Smooth muscle cell (in vitro differentiated cells): ENCODE data around the gene CABP1. TPM values are rescaled to one million over a fixed set of nuclear protein-coding genes. Genes with fewer than 3 reads are reported as not detected.

Experiments used
- DNase-seq: peaks from one replicate; lab custom pipeline; 2025; ENCODE audit not compliant: unreplicated experiment; lab: John Stamatoyannopoulos, UW
- H2AFZ ChIP-seq: fragments of 200-600 bp; sonication (generic); 2 replicates; pipeline ENCODE4 v1.6.0; 2016; ENCODE audit warnings: antibody characterized with exemption, low read depth, mild to moderate bottlenecking
- H3F3A ChIP-seq: fragments of 200-600 bp; sonication (generic); 2 replicates; pipeline ENCODE4 v1.6.0; 2017; ENCODE audit warnings: antibody characterized with exemption, low read depth
- H3K27ac ChIP-seq: fragments of 200-600 bp; sonication (generic); 2 replicates; pipeline ENCODE4 v1.5.1; 2016; ENCODE audit warnings: low read depth, mild to moderate bottlenecking
- H3K27me3 ChIP-seq: fragments of 200-600 bp; sonication (generic); 2 replicates; pipeline ENCODE4 v1.6.1; 2016; ENCODE audit warnings: low read depth, mild to moderate bottlenecking
- H3K36me3 ChIP-seq: fragments of 200-600 bp; sonication (generic); 2 replicates; pipeline ENCODE4 v1.5.1; 2016; ENCODE audit warnings: low read depth
- H3K4me1 ChIP-seq: fragments of 200-600 bp; sonication (generic); 2 replicates; pipeline ENCODE4 v1.5.1; 2016; ENCODE audit warnings: low read depth
- H3K4me2 ChIP-seq: fragments of 200-600 bp; sonication (generic); 2 replicates; pipeline ENCODE4 v1.6.0; 2016; ENCODE audit warnings: mild to moderate bottlenecking
- H3K4me3 ChIP-seq: fragments of 200-600 bp; sonication (generic); 2 replicates; pipeline ENCODE4 v1.5.1; 2016; ENCODE audit warnings: mild to moderate bottlenecking
- H3K79me2 ChIP-seq: fragments of 200-600 bp; sonication (generic); 2 replicates; pipeline ENCODE4 v1.6.0; 2016; ENCODE audit warnings: low read depth, mild to moderate bottlenecking
- H3K9ac ChIP-seq: fragments of 200-600 bp; sonication (generic); 2 replicates; pipeline ENCODE4 v1.6.0; 2016; ENCODE audit warnings: low read depth
- H3K9me3 ChIP-seq: fragments of 200-600 bp; sonication (generic); replicated peaks from 2 replicates; pipeline ENCODE4 v1.5.1; 2016; ENCODE audit warnings: low read depth
- H4K20me1 ChIP-seq: fragments of 200-600 bp; sonication (generic); 2 replicates; pipeline ENCODE4 v1.6.0; 2016; ENCODE audit warnings: low read depth
- WGBS: methylation state at CpG from one replicate; pipeline ENCODE4 v1.1.7; 2016; ENCODE audit warnings: low lambda C conversion rate; 5-methylcytosine and 5-hydroxymethylcytosine counted together
- polyA plus RNA-seq: library from polyadenylated mRNA; unstranded; fragments of >200 nt; fragmentation: Nextera tagmentation; extraction: Ambion mirVana; gene quantifications from 2 replicates; pipeline ENCODE4 v1.2.1, GENCODE V29; 2016
- total RNA-seq: library from RNA; depleted of rRNA; stranded (reverse); fragments of >200 nt; gene quantifications from 2 replicates; pipeline ENCODE4 v1.2.3, GENCODE V29; 2014
- TF ChIP-seq, protein P1 (sequence below): fragments of 200-600 bp; sonication (generic); IDR thresholded peaks from 2 replicates; pipeline ENCODE4 v1.5.1; 2017; ENCODE audit warnings: borderline replicate concordance, mild to moderate bottlenecking, antibody characterized with exemption; ENCODE audit not compliant: insufficient read depth, poor library complexity, severe bottlenecking

The CABP1 gene
- total and polyA plus RNA-seq, 2 experiments from 2014 or later, result 0.50 TPM; not detected in 1

DNA sequence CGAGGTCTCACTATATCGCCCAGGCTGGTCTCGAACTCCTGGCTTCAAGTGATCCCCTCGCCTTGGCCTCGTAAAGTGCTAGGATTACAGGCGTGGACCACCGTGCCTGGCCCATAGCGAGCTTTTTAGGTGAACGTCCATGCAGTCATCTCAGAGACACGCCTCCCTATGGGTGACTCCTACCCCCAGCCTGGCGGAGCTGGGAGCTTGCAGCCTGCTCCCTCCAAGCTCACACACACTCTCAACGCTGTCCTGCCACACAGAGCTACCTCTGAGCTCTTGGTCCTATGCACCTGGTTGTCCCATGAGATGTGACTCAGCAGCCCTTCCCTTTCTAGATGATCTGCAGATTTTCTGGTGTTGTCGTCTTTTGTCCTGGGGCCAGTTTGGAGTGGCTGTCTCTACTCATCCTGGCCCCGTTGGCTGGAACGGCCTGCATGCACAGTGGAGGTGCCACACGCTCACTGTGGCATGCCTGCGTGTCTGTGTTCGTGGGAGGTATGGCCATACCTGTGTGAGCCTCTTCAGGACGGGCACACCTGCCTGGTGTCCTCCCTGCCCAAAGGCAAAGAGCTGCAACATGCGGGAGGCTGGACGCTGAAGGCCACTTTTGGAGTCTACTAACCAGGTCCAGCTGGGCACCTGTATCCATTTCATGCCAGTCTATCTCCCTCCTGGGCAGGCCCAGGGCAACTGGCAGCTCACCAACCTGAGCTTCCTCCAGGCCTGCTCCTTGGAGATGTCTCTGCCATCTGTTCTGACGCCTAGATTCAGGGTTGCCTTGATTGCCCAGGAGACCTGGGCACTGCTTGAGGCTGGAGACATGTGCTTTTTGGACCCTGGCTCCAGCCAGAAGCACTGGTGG, 18.1 kb downstream of the CABP1 start:
- TF ChIP-seq, protein P1, sequence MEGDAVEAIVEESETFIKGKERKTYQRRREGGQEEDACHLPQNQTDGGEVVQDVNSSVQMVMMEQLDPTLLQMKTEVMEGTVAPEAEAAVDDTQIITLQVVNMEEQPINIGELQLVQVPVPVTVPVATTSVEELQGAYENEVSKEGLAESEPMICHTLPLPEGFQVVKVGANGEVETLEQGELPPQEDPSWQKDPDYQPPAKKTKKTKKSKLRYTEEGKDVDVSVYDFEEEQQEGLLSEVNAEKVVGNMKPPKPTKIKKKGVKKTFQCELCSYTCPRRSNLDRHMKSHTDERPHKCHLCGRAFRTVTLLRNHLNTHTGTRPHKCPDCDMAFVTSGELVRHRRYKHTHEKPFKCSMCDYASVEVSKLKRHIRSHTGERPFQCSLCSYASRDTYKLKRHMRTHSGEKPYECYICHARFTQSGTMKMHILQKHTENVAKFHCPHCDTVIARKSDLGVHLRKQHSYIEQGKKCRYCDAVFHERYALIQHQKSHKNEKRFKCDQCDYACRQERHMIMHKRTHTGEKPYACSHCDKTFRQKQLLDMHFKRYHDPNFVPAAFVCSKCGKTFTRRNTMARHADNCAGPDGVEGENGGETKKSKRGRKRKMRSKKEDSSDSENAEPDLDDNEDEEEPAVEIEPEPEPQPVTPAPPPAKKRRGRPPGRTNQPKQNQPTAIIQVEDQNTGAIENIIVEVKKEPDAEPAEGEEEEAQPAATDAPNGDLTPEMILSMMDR, result no peak
- no peaks in the 10 kb centered on the region for H3K9me3 ChIP-seq
- no peaks in the 10 kb centered on the region for H3F3A ChIP-seq
- H3K4me1 ChIP-seq, result no peaks in the 10 kb centered on the region
- H4K20me1 ChIP-seq, result no peaks in the 10 kb centered on the region
- 85% methylated on average over 22 of the region's 22 CpGs for WGBS
- no peaks in the 10 kb centered on the region for H3K27me3 ChIP-seq
- DNase-seq, result no peak
- no peaks in the 10 kb centered on the region for H3K36me3 ChIP-seq
- no peak overlapping the region for H2AFZ ChIP-seq
- H3K27ac ChIP-seq, result no peak overlapping the region
- H3K9ac ChIP-seq, result no peak overlapping the region
- no peaks in the 10 kb centered on the region for H3K79me2 ChIP-seq
- H3K4me2 ChIP-seq, result no peak overlapping the region
- no peak overlapping the region for H3K4me3 ChIP-seq

DNA sequence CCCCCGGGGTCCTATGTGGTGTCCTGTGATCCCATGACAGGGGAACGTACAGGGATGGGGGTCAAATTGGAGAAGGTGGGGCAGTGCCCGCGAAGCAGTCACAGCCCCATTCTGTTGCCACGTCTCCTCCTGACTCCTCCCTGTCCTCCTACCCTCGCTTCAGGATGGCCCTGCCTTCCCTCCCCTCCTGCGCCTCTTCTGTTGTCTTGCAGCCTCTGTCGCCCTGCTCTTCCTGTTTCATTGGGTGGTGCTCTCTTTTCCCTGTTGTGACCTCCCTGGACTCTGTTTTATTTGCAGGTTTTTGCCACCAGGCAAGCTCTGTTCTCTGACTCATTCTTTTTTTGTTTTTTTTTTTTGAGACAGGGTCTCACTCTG, 18.7 kb downstream of the CABP1 start:
- H2AFZ ChIP-seq, result no peak overlapping the region
- WGBS, result 75% methylated on average over 8 of the region's 8 CpGs
- H4K20me1 ChIP-seq, result no peaks in the 10 kb centered on the region
- no peak for DNase-seq
- no peaks in the 10 kb centered on the region for H3K27me3 ChIP-seq
- no peak overlapping the region for H3K9ac ChIP-seq
- H3K4me3 ChIP-seq, result no peak overlapping the region
- H3K79me2 ChIP-seq, result no peaks in the 10 kb centered on the region
- H3F3A ChIP-seq, result no peaks in the 10 kb centered on the region
- no peak overlapping the region for H3K27ac ChIP-seq
- no peaks in the 10 kb centered on the region for H3K36me3 ChIP-seq
- TF ChIP-seq, protein P1, result no peak
- no peaks in the 10 kb centered on the region for H3K9me3 ChIP-seq
- H3K4me1 ChIP-seq, result no peaks in the 10 kb centered on the region
- H3K4me2 ChIP-seq, result no peak overlapping the region

DNA sequence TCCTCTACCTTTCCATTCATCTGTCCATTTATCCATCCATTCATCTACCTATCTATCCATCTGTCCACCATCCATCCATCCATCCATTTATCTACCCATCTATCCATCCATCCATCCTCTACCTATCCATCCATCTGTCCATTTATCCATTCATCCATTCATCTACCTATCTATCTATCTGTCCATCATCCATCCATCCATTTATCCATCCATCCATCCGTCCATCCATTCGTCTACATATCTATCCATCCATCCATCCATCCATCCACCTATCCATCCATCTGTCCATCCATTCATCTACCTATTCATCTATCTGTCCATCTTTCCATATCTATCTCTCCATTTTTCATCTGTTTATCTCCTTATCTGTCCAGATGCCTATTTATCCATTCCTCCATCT, 21.0 kb downstream of the CABP1 start:
- H3F3A ChIP-seq, result no peaks in the 10 kb centered on the region
- no peak overlapping the region for H3K9ac ChIP-seq
- no peaks in the 10 kb centered on the region for H3K9me3 ChIP-seq
- H2AFZ ChIP-seq, result no peak overlapping the region
- 83% methylated on average over 2 of the region's 2 CpGs for WGBS
- H3K36me3 ChIP-seq, result no peaks in the 10 kb centered on the region
- TF ChIP-seq, protein P1, result no peak
- no peak for DNase-seq
- no peaks in the 10 kb centered on the region for H3K79me2 ChIP-seq
- no peak overlapping the region for H3K4me2 ChIP-seq
- no peaks in the 10 kb centered on the region for H3K4me1 ChIP-seq
- H3K4me3 ChIP-seq, result no peak overlapping the region
- no peaks in the 10 kb centered on the region for H4K20me1 ChIP-seq
- H3K27ac ChIP-seq, result no peak overlapping the region
- H3K27me3 ChIP-seq, result no peaks in the 10 kb centered on the region

DNA sequence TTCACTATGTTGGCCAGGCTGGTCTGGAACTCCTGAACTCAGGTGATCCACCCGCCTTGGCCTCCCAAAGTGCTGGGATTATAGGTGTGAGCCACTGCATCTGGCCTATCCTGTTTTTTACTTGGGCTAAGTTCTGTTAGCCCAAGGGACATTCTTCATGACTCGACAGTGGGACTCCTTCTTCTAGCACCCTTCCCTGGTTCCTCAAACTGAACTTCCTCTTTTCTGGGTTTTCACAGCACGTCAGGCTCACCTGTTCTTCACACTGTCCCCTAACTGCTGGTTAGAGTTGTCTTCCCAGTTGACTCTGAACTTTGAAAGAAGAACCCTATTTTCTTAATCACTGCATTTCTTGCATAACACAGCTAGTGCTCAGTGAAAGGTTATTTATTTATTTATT, 22.5 kb downstream of the CABP1 start:
- H3K27ac ChIP-seq, result no peak overlapping the region
- TF ChIP-seq, protein P1, result no peak
- no peak overlapping the region for H2AFZ ChIP-seq
- no peaks in the 10 kb centered on the region for H3K27me3 ChIP-seq
- no peak overlapping the region for H3K4me2 ChIP-seq
- H3K79me2 ChIP-seq, result no peaks in the 10 kb centered on the region
- no peaks in the 10 kb centered on the region for H4K20me1 ChIP-seq
- no peaks in the 10 kb centered on the region for H3K36me3 ChIP-seq
- 87% methylated on average over 3 of the region's 3 CpGs for WGBS
- no peak for DNase-seq
- no peaks in the 10 kb centered on the region for H3K4me1 ChIP-seq
- no peak overlapping the region for H3K9ac ChIP-seq
- no peaks in the 10 kb centered on the region for H3F3A ChIP-seq
- no peak overlapping the region for H3K4me3 ChIP-seq
- no peaks in the 10 kb centered on the region for H3K9me3 ChIP-seq
